GM19238 (cell line): Measurements from ENCODE around the gene RND1.
"Not testable (repeated sequence)": the region's sequence is repeated elsewhere in the genome, so short reads cannot be mapped to it uniquely, and the experiment has no call there.

Experiments used
- DNase-seq: peaks from one replicate; pipeline ENCODE4 v3.0.0; 2011; ENCODE audit warnings: low spot score; ENCODE audit not compliant: insufficient read length

RND1 gene

DNA sequence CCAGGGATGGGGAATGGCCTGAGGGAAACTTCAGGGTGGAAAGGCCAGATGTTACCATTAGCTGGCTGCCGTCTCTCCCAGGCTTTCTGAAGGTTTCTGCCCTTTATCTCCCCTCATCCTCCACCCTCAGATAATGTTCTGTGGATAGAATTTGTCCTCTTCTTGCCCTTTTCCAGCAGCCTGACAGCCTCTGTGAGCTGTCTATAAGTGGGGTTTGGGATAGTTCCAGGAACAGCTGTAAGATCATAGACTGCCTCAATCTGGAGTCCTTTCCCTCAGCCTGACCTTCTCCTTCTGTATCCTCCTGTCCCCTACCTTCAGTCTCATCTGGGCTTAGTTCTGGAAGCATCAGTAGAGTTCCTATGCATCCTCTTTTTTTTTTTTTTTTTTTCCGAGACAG is 2.8 kb upstream of the RND1 start:
- no peak for DNase-seq

- no peak for DNase-seq
Observed at GRCh38 chr12:48866052-48866711, 512 bp upstream of the RND1 start.

DNA sequence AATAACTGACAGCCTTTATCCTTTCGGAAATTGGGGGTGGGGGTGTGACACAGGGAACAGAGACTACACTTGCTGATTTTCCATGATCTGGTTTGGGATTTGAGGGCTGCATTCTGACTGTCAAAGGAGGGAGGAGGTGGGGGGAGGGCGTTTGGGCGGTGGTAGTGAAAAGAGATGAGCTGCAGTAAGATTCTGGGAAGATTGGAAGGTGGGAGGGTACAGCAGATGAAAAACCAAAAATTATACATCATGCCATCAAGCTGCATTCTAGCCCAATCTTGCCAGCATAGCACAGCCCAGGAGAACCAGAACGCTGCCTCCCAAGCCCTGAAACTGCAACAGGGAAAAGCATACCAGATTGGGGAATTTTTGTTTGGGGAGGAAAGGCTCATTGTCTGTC is 2.4 kb downstream of the RND1 start:
- DNase-seq: no peak

GRCh38 chr12:48862760-48863159 is 2.9 kb downstream of the RND1 start:
- DNase-seq: no peak

GRCh38 chr12:48861111-48861510 is 4.6 kb downstream of the RND1 start:
- DNase-seq: no peak

DNA sequence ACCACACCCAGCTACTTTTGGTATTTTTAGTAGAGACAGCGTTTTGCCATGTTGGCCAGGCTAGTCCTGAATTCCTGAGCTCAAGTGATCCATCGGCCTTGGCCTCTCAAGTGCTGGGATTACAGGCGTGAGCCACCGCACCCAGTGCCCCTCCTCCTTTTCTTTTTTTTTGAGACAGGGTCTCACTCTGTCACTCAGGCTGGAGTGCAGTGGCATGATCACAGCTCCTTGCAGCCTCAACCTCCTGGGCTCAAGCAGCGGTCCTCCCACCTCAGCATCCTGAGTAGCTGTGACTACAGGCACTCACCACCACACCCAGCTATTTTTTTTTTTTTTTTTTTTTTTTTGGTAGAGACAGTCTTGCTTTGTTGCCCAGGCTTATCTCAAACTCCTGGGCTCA is 5.4 kb downstream of the RND1 start:
- DNase-seq: not testable (repeated sequence)

- DNase-seq: no peak
Observed at GRCh38 chr12:48859607-48860006, 6.1 kb downstream of the RND1 start.

DNA sequence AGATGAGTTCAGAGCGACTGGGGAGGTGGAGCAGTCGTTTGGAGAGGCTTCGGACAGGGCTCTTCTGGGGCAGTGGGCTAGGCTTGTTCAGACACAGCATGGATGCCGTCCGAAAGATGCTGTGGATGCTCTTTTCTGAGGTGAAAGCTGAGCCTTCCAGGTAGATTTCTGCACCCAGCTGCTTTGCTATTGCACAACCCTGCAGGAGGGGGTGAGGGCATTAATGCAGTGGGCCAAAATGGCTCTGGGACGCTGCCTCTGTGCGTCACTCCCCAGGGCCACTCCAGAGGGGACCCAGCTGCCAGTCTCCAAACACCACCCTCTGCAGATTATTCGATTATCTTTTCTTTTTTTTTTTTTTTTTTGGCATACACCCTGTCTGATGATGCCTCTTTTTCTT is 7.6 kb downstream of the RND1 start:
- no peak for DNase-seq

- no peak for DNase-seq
Observed at GRCh38 chr12:48857278-48857994, 8.2 kb downstream of the RND1 start.

DNA sequence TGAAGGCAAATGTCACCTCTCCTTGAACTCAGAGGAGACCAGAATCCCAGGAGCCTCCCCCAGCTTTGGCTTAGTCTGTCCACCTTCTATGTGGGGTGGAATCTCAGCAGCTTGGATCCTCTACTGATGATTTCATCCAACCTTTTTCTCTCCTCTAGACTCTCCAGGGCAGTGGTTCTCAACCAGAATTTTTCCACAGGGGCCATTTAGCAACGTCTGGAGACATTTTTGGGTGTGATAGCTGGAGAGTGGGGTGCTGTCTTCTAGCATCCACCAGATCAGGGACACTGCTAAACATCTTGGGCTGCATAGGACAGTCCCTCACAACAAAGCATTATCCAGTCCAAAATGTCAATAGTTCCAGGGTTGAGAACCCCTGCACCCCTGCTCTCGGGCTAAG is 9.3 kb downstream of the RND1 start:
- DNase-seq: no peak

DNA sequence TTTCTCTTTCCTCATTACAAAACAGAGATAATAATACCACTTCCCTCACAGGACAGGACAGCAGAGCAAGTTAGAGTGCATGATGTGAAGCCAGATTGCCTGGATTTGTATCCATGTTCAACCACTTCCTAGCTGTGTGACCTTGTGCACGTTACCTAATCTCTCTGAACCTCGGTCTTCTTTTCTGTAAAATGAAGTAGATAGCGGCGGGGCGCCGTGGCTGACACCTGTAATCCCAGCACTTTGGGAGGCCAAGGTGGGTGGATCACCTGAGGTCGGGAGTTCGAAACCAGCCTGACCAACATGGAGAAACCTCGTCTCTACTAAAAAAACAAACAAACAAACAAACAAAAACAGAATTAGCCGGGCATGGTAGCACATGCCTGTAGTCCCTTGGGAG is 10.7 kb downstream of the RND1 start:
- not testable (repeated sequence) for DNase-seq

DNA sequence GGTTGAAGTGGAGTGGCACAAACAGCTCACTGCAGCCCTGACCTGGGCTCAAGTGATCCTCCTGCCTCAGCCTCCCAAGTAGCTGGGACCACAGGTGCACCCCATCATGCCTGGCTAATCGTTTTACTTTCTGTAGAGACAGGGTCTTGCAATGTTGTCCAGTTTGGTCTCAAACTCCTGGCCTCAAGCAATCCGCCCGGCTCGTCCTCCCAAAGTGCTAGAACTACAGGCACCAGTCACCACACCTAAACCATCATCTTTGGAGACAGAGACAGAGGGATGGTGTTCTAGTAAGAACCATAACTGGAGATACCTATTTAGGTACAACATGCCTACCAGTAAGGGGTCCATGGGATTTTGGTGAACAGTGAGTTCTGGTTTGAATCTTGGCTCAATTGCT is 11.2 kb downstream of the RND1 start:
- no peak for DNase-seq

DNA sequence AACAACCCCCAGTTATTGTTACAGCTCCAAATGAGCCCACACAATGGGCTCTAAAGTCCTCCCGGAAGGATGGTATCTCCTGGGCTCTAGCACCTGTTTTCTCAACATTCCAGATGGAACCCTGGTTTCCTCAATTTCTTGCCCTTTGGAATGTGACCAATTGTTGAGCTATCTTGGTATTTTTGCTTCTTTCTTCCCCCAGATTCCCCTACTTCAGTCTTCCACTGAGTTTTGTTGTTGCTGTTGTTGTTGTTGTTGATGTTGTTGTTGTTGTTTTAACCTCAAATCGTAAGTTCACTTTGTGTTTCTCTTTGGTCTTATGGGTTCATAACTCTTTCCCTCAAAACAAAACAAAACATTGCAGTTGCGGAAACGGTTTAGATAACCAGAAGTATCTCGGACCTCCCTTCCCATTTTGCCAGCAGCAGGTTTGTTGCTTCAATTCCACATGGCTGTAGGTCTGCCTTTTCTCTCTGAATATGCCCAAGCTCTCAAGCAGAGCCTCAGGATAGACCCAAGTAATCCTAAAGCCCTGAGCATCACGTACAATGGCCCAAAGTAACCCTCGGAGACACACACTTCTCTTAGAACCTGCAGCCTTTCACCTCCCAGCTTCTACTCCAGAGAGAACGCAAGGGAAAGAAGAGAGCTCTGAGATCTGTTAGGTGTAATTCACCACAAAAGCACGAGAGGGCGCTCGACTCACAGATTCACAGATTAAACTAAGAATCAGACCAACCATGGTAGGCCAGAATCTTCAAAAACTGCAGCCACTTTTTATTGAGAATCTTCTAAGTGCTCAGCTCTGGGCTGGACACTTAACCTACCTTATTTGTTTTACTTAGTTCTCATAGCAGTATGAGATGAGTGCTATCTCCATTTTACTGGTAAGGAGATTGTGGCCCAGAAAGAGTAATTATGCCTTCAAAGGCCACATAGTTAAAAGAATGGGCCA is 12.7 kb downstream of the RND1 start:
- peak; percentile 61 for DNase-seq

DNA sequence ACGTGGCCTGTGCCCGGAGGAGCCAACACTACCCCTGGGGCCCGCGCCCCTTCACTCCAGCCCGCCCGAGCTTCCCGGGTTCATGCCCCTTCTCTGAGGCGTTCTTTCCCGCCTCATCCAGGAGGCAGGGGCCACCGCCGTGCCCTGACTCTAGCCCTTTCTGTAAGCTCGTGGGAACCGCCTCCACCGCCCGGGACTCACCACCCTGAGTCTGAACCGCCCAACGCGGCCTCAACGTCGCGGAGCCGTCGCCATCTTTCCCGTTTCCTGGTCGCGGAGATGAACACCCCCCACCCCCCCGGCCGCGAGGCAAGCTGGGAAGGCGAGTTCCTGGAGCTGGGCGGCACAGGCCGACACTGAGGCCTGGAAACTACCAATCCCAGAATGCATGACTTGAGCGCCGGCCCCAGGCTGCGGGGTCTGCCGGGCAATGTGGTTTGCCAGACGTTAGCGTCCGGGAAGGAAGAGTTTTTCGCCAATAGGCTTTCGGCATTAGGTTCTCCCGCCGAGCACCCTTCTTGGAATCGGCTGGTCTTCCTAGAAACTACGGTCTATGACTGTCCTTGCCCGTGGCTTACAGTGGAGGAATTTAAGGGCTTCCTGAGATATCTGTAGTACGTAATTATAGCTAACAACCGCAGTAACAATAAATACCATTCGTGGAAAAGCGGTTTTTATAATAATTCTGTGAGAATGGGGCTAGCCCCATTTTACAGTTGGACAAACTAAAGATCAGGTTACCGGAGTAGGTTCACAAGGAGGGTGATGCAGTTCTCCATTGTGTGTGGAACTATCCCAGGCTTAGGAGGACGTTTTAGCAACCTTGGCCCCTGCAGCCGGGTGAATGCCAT is 13.6 kb downstream of the RND1 start, which contains the start of gene DDX23:
TSS of gene DDX23 (minus strand) at position 281 of the 851 bp plus-strand sequence. CDS start 6,381 bp downstream, outside the sequence.
- peak; percentile 98 for DNase-seq

- not testable (repeated sequence) for DNase-seq
Observed at GRCh38 chr12:48842021-48842420, 23.6 kb downstream of the RND1 start.

- DNase-seq: no peak
Observed at GRCh38 chr12:48838048-48838447, 27.6 kb downstream of the RND1 start.

DNA sequence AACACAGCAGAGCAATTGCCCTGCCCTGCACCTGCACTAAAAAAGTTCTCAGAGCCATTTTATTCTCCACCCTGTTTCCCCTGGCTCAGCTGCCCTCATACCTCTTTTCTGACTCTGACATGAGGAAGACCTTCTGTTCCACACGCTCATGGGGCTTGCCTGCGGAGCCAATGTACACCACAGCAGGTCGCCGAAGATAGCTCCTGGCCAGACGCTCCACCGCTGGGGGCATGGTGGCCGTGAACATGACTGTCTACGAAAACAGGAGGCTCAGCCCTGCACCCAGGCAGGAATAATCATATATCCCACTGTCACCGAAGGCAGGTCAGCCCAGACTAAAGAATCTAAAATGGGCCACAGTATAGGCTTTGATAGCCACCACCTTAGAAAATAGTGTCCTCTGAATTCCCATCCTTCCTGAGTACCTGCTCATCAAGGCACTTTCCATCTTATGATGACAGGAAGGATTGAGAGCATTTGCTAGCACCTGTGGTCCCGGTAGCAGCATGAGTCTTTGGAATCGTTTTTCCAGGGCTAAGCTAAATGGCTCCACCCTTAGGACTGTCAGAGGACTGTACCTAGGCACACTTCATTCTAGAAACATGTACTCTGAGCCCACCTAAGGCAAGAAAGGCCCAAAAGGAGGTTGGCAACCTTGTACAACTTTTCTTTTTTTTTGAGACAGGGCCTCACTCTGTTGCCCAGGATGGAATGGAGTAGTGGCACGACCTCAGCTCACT is 33.2 kb downstream of the RND1 start:
- DNase-seq: no peak

GRCh38 chr12:48831257-48831656 is 34.4 kb downstream of the RND1 start:
- DNase-seq: no peak

GRCh38 chr12:48828841-48829575 is 36.7 kb downstream of the RND1 start:
- no peak for DNase-seq

DNA sequence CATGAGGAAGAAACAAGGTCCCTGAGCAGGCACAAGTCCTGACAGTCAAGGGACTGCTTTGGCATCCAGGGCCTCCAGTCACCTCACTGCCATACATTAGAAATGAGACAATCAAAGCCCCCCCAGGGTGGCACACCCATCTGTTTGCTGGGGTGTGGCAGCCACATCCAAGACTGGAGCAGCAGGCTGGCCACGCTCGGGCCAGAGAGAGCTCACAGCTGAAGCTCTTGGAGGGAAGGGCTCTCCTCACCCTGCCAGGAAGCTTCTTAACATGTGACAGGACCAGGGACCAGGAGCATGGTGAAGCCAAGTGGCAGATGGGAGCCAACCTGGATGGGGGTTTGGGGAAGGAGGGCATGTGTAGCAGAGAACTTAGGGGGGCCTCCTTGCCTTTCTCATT is 37.4 kb downstream of the RND1 start:
- DNase-seq: no peak
